Keratinocyte (primary cell): Measurements from ENCODE around the gene TKFC. TPM values are rescaled to one million over a fixed set of nuclear protein-coding genes. Genes with fewer than 3 reads are reported as not detected.

Source experiments
- DNase-seq: peaks from one replicate; pipeline ENCODE4 v3.0.0-alpha.2; 2011; ENCODE audit warnings: low read depth, missing footprints, low spot score
- FAIRE-seq: peaks from 2 replicates; lab custom pipeline; 2011; peaks lifted over from hg19 to GRCh38; lab: Jason Lieb, UNC
- H2AFZ ChIP-seq: 2 replicates; pipeline ENCODE4 v1.6.0; 2012; ENCODE audit warnings: low read length, control low read depth, inconsistent platforms; ENCODE audit not compliant: control insufficient read depth
- H3K27ac ChIP-seq: 2 replicates; pipeline ENCODE4 v1.5.1; 2011; ENCODE audit warnings: low read length; ENCODE audit not compliant: control insufficient read depth, insufficient read depth
- H3K27me3 ChIP-seq: 3 replicates; pipeline ENCODE4 v1.6.0; 2011; ENCODE audit warnings: low read length; ENCODE audit not compliant: control insufficient read depth, insufficient read depth; ENCODE audit errors: extremely low read depth
- H3K36me3 ChIP-seq, 2 experiments: 2 replicates in 1 of 2; 3 replicates in 1 of 2; pipeline ENCODE4 v1.5.1; 2011; ENCODE audit warnings: low read length in 2 of 2, mild to moderate bottlenecking in 1 of 2; ENCODE audit not compliant: control insufficient read depth in 2 of 2, insufficient read depth in 2 of 2; ENCODE audit errors: extremely low read depth in 1 of 2
- H3K4me1 ChIP-seq: 3 replicates; pipeline ENCODE4 v1.5.1; 2011; ENCODE audit warnings: low read length; ENCODE audit not compliant: control insufficient read depth, insufficient read depth; ENCODE audit errors: extremely low read depth
- H3K4me2 ChIP-seq: 3 replicates; pipeline ENCODE4 v1.6.0; 2011; ENCODE audit warnings: low read depth, low read length; ENCODE audit not compliant: control insufficient read depth, insufficient read depth; ENCODE audit errors: extremely low read depth
- H3K4me3 ChIP-seq, 3 experiments: fragments of 200-600 bp in 1 of 3; sonication (generic) in 1 of 3; 2 replicates in 2 of 3; 3 replicates in 1 of 3; pipeline ENCODE4 v1.5.1; 2011 to 2016; ENCODE audit warnings: low read length in 3 of 3, mild to moderate bottlenecking in 3 of 3, control low read depth in 2 of 3, inconsistent platforms in 1 of 3, low read depth in 1 of 3, mixed read lengths in 1 of 3, mixed run types in 1 of 3, moderate library complexity in 1 of 3; ENCODE audit not compliant: control insufficient read depth in 2 of 3, insufficient read depth in 2 of 3; ENCODE audit errors: extremely low read depth in 1 of 3
- H3K79me2 ChIP-seq: 2 replicates; pipeline ENCODE4 v1.6.0; 2012; ENCODE audit warnings: low read length; ENCODE audit not compliant: control insufficient read depth, insufficient read depth
- H3K9ac ChIP-seq: 3 replicates; pipeline ENCODE4 v1.6.0; 2011; ENCODE audit warnings: low read length; ENCODE audit not compliant: control insufficient read depth, insufficient read depth; ENCODE audit errors: extremely low read depth
- H3K9me1 ChIP-seq: 3 replicates; pipeline ENCODE4 v1.6.0; 2011; ENCODE audit warnings: low read length; ENCODE audit not compliant: control insufficient read depth, insufficient read depth; ENCODE audit errors: extremely low read depth
- H3K9me3 ChIP-seq: 2 replicates; pipeline ENCODE4 v1.5.1; 2012; ENCODE audit warnings: low read depth, low read length; ENCODE audit not compliant: control insufficient read depth
- H4K20me1 ChIP-seq: 3 replicates; pipeline ENCODE4 v1.6.0; 2011; ENCODE audit warnings: low read length; ENCODE audit not compliant: control insufficient read depth, insufficient read depth; ENCODE audit errors: extremely low read depth
- CTCF ChIP-seq, 3 experiments: IDR thresholded peaks in 1 of 3; conservative IDR thresholded peaks in 1 of 3; optimal IDR thresholded peaks in 1 of 3; 2 replicates in 2 of 3; 3 replicates in 1 of 3; pipeline versions ENCODE3 to v1.5.1; 2011; ENCODE audit warnings: low read length in 3 of 3, mild to moderate bottlenecking in 3 of 3, moderate library complexity in 2 of 3, control low read depth in 1 of 3, inconsistent platforms in 1 of 3; ENCODE audit not compliant: insufficient read depth in 2 of 3; ENCODE audit errors: extremely low read depth in 1 of 3
- EZH2 ChIP-seq: IDR thresholded peaks from one replicate; pipeline ENCODE4 v1.6.1; 2012; ENCODE audit warnings: inconsistent platforms, mild to moderate bottlenecking, low read length, moderate library complexity
- dilution Hi-C: fragments of 300-500 bp; cut with MboI; formaldehyde crosslinking; loops from one replicate; pipeline ENCODE4 v1.7.0; 2020; ENCODE audit warnings: low sequenced_read_pairs; ENCODE audit not compliant: extremely low pct_ligation_motif_present
- polyA plus RNA-seq, 5 experiments: library from polyadenylated mRNA; depleted of rRNA in 3 of 5; stranded (reverse) in 3 of 5; stranded (forward) in 1 of 5; unstranded in 1 of 5; fragments of >200 nt; gene quantifications; 1 replicate in 1 of 5; 2 replicates in 3 of 5; 3 replicates in 1 of 5; pipeline versions ENCODE4 v1.2.1 to v1.2.3, GENCODE V29; 2011 to 2012; ENCODE audit warnings: missing spikeins in 2 of 5, low read depth in 1 of 5, low replicate concordance in 1 of 5

TKFC gene
- polyA plus RNA-seq, 1 donor (not counting 4 experiments of a cell fraction or from before 2014, with no cell fraction given), result 15.4 TPM

- no peak overlapping the region for H3K9ac ChIP-seq
- H3K9me1 ChIP-seq, result no peaks in the 10 kb centered on the region
- H3K4me3 ChIP-seq, result no peak overlapping the region
- H4K20me1 ChIP-seq, result no peaks in the 10 kb centered on the region
- H3K27ac ChIP-seq, result no peak overlapping the region
- no peaks in the 10 kb centered on the region for H3K27me3 ChIP-seq
- FAIRE-seq, result no peak
- dilution Hi-C loops, result no loop called here
- H3K9me3 ChIP-seq, result no peaks in the 10 kb centered on the region
- no peak for DNase-seq
- TF ChIP-seq EZH2, result no peak
- no peak for TF ChIP-seq CTCF (optimal IDR thresholded peaks at IDR 0.05 in 1 of 3, IDR thresholded peaks at IDR 0.05 in 1 of 3, conservative IDR thresholded peaks at IDR 0.05 in 1 of 3; ENCODE audit: extremely low read depth in 1 of 3, insufficient read depth in 2 of 3, low read length in 3 of 3)
- H3K79me2 ChIP-seq, result peaks cover 21% of the 10 kb centered on the region
- H3K4me1 ChIP-seq, result peaks cover 36% of the 10 kb centered on the region
- no peak overlapping the region for H3K4me2 ChIP-seq
- peaks cover 25 to 47% of the 10 kb centered on the region in 2 experiments for H3K36me3 ChIP-seq
- H2AFZ ChIP-seq, result no peak overlapping the region
These were observed 34.4 kb downstream of the TKFC start for GRCh38 chr11:61367406-61367805.

GRCh38 chr11:61368646-61369045, 35.6 kb downstream of the TKFC start:
- no peak for FAIRE-seq
- Histone ChIP-seq H3K27ac (peak overlapping the region; percentile 99), H3K36me3 (peaks cover 25 to 45% of the 10 kb centered on the region in 2 experiments), H3K4me2 (no peak overlapping the region), H3K4me1 (peaks cover 28% of the 10 kb centered on the region), H4K20me1 (no peaks in the 10 kb centered on the region), H2AFZ (no peak overlapping the region), H3K9ac (peak overlapping the region; percentile 70), H3K4me3 (no peak overlapping the region), H3K27me3 (no peaks in the 10 kb centered on the region), H3K9me3 (no peaks in the 10 kb centered on the region), H3K79me2 (peaks cover 10% of the 10 kb centered on the region), H3K9me1 (no peaks in the 10 kb centered on the region)
- TF ChIP-seq CTCF (optimal IDR thresholded peaks at IDR 0.05 in 1 of 3, IDR thresholded peaks at IDR 0.05 in 1 of 3, conservative IDR thresholded peaks at IDR 0.05 in 1 of 3; ENCODE audit: extremely low read depth in 1 of 3, insufficient read depth in 2 of 3, low read length in 3 of 3) (no peak), EZH2 (no peak)
- no peak for DNase-seq
- dilution Hi-C loops, result no loop called here
